ENCODE results near the gene PLXNB2.

- TF ChIP-seq EZH2 (optimal IDR thresholded peaks at IDR 0.05; ENCODE audit: low read depth, low read length) (no peak), CTCF (IDR thresholded peaks at IDR 0.05; ENCODE audit: low read length) (no peak)
Measured at GRCh38 chr22:50232481-50233151, 74.8 kb downstream of the PLXNB2 start.
